Skeletal muscle tissue (tissue), 4 donors: ENCODE data around the gene CDC25B. TPM values are rescaled to one million over a fixed set of nuclear protein-coding genes. Genes with fewer than 3 reads are reported as not detected.

Source experiments
- H3K27ac ChIP-seq: one replicate; pipeline ENCODE4 v1.7.0; 2013; ENCODE audit warnings: mild to moderate bottlenecking, low read depth, low read length, inconsistent platforms
- H3K27me3 ChIP-seq, 3 donors: one replicate each; pipeline ENCODE4 v1.7.0; 2013; ENCODE audit warnings: low read length in 3 of 3; ENCODE audit not compliant: control insufficient read depth in 3 of 3, insufficient read depth in 3 of 3
- H3K36me3 ChIP-seq, 3 donors: one replicate each; pipeline ENCODE4 v1.7.0; 2013; ENCODE audit warnings: low read length in 3 of 3; ENCODE audit not compliant: control insufficient read depth in 3 of 3, insufficient read depth in 3 of 3
- H3K4me1 ChIP-seq, 3 donors: one replicate each; pipeline ENCODE4 v1.7.0; 2013; ENCODE audit warnings: low read length in 3 of 3, mild to moderate bottlenecking in 3 of 3; ENCODE audit not compliant: control insufficient read depth in 3 of 3, insufficient read depth in 3 of 3
- H3K4me3 ChIP-seq, 3 donors: one replicate each; pipeline ENCODE4 v1.7.0; 2013; ENCODE audit warnings: low read length in 3 of 3
- H3K9ac ChIP-seq, 3 donors: one replicate each; pipeline ENCODE4 v1.7.0; 2013; ENCODE audit warnings: low read length in 3 of 3, mild to moderate bottlenecking in 3 of 3, moderate library complexity in 2 of 3, low read depth in 1 of 3
- H3K9me3 ChIP-seq, 3 donors: one replicate each; pipeline ENCODE4 v1.7.0; 2013; ENCODE audit warnings: low read length in 3 of 3; ENCODE audit not compliant: control insufficient read depth in 3 of 3
- total RNA-seq: library from RNA; depleted of rRNA; stranded (reverse); fragments of >200 nt; gene quantifications from one replicate; pipeline ENCODE4 v1.2.3, GENCODE V29; 2014
- donor health status: Osteomylitis.

The CDC25B gene
- total RNA-seq, 1 donor from 2014 or later = 28.7 TPM

DNA sequence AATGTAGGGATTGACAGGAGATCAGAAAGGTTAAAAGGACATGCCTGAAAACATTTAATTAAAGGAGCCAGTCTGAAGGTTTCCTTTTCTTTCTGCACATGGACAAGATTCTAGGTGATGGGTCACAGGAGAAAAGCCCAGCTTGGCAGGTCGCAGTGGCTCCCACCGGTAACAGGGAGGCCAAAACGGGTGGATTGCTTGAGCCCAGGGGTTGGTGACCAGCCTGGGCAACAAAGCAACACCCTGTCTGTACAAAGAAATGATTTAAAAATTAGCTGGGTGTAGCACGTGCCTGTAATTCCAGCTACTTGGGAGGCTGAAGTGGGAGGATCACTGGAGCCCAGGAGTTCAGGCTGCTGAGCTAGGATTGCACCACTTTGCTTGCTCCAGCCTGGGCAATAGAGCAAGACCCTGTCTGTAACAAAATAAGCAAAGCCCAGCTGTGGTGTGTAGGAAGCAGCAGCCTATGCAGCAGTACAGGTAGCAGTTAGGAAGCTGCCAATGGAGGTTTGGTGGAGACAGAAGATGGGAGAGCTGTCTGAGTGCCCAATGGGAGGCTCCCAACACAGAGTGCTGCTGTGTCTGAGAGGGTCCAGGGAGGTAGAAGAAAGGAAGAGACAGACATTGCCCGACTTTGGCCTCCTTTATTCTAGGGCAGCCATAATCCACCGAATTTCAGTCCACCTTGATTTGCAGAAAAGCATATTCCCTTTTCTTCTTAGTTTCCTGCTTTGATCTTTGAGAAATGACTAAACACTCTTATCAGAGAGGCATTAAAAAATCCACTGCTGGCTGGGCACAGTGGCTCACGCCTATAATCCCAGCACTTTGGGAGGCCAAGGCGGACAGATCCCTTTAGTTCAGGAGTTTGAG, 17.1 kb downstream of the CDC25B start:
- H3K27me3 ChIP-seq = no peaks in the 10 kb centered on the region
- H3K36me3 ChIP-seq = no peaks in the 10 kb centered on the region
- H3K27ac ChIP-seq = peak overlapping the region; percentile 83
- H3K9ac ChIP-seq = peak overlapping the region in 1 of 3 donors; percentile 57
- peaks cover 15 to 28% (median 26%) of the 10 kb centered on the region in 3 donors for H3K4me1 ChIP-seq
- H3K9me3 ChIP-seq = no peaks in the 10 kb centered on the region
- H3K4me3 ChIP-seq = no peak overlapping the region

DNA sequence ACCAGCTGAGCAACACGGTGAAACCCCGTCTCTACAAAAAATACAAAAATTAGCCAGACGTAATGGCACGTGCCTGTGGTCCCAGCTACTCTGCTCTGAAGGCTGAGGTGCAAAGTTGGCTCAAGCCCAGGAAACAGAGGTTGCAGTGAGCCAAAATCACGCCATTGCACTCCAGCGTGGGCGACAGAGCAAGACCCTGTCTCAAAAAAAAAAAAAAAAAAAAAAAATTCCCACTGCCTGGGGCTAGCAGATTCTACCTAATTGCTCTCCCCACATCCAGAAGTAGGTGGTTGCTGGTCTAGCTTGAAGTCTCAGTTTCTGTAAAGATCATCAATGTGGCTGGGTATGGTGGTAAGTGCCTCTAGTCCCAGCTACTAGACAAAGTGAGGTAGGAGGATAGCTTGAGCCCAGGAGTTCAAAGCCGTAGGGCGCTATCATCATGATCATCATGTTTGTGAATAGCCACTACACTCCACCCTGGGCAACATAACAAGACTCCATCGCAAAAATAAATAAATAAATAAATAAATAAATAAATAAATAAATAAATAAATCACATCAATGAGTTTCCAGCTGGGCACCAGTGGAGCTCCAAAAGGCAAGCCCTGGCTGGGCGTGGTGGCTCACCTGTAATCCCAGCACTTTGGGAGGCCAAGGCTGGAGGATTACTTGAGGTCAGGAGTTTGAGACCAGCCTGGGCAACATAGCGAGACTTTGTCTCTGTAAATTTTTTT, 17.9 kb downstream of the CDC25B start:
- H3K4me1 ChIP-seq = peaks cover 23 to 31% (median 29%) of the 10 kb centered on the region in 3 donors
- no peaks in the 10 kb centered on the region for H3K27me3 ChIP-seq
- H3K4me3 ChIP-seq = no peak overlapping the region
- H3K27ac ChIP-seq = no peak overlapping the region
- no peak overlapping the region for H3K9ac ChIP-seq
- H3K9me3 ChIP-seq = no peaks in the 10 kb centered on the region
- no peaks in the 10 kb centered on the region for H3K36me3 ChIP-seq

DNA sequence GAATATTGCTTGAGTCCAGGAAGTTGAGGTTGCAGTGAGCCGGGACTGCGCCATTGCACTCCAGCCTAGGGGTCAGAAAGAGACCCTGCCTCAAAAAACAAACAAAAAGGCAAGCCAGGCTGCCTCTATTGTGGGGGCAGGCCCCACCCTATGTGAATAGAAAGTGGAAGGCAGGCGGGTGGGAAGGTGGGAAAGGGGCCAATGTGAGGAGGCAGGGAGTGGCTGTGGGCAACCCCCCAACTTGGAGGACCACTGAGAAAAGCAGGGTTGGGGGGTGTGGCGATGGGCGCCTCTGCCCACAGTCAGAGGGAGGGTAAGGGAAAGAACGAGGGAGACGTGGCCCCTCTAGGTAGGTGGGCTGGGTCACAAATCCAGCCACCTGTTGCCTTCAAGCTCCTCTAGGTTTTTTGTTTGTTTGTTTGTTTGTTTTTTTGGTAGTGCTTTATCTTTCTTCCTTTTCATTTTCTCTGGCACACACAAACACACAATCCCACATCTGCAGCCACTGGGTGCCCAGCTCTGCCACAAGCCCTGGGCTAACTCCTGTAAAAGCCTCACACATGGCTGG, 18.9 kb downstream of the CDC25B start:
- Histone ChIP-seq H3K9me3 (no peaks in the 10 kb centered on the region), H3K27ac (no peak overlapping the region), H3K9ac (no peak overlapping the region), H3K4me3 (no peak overlapping the region), H3K27me3 (no peaks in the 10 kb centered on the region), H3K4me1 (peaks cover 32 to 37% (median 36%) of the 10 kb centered on the region in 3 donors), H3K36me3 (no peaks in the 10 kb centered on the region)

DNA sequence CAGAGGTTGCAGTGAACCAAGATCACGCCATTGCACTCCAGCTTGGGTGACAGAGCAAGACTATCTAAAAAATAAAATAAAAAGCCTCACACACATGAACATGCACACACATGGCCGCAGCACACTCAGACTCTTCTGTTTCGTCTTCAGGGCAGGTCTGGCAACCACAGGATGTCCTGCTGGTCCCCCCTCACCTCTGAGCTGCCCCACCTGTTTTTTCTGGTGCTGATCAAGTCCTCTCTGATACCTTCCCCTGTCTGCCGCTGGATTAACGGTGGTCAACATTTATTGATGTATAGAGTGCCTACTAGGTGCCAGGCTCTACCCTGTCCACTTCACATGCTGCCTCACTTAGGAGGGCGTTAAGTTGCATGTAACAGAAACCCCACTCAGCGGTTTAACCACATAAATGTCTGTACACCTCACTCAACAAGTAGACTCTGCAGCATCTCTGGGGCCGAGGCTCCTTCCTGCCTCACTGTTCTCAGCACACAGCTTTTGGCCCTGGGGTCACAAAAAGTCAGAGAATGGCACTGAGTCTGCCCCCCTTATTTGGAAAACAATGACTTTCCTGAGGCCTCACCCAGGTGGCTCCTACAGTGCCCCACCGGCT, 19.7 kb downstream of the CDC25B start:
- Histone ChIP-seq H3K27ac (no peak overlapping the region), H3K9me3 (no peaks in the 10 kb centered on the region), H3K27me3 (no peaks in the 10 kb centered on the region), H3K4me1 (peaks cover 32 to 34% (median 34%) of the 10 kb centered on the region in 3 donors), H3K9ac (no peak overlapping the region), H3K4me3 (no peak overlapping the region), H3K36me3 (no peaks in the 10 kb centered on the region)

DNA sequence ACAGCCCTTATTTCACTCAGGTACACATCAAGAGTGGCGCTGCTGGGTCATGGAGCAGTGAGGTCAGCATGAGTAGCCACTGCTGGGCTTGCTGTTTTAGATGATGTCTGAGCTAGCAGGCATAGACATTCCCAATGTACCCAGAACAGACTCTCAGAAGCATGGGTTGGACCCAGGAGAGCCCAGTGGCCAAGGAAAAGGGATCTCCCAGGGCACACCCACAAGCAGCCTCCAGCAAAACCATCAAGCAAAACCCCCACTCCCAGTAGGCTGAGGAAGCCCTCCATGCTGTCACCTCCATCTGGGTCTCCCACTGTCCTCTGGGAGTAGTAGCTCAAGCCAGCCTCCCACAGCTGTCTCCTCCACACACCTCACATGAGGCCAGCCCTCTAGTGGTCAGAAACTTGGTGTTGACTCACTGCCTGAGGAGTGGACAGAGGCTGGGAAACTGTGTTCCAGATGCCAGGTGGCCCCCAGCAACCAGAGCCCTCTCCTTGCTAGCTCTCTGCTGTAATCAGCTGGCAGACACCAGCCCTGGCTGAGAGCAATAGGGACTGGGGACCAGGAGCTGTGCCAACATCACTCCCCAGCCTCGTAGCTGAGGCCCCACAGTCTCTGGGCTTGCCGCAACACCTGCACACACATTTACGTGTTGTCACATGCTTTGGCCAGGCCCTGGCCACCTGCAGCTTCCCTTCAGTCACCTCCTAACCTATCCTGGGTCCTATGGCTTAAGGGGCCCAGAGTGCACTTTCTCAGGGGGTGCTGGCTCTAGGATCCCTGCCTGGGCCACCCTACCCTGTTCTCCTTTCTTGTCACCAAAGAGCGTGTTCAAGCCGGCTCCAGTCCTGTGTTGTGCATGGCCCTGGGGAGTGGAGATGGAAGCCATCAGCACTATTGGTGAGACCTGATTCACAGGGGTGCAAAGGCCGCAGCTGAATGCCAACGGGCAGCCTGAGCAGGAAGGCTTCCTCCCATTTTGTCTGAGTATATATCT, 22.3 kb downstream of the CDC25B start:
- no peak overlapping the region for H3K4me3 ChIP-seq
- H3K27ac ChIP-seq = peak overlapping the region; percentile 45
- peaks cover 18 to 25% (median 23%) of the 10 kb centered on the region in 3 donors for H3K4me1 ChIP-seq
- no peaks in the 10 kb centered on the region for H3K27me3 ChIP-seq
- H3K36me3 ChIP-seq = peaks cover 14 to 15% (median 14%) of the 10 kb centered on the region in 3 donors
- H3K9me3 ChIP-seq = peaks cover 0 to 3% (median 0%) of the 10 kb centered on the region in 3 donors
- H3K9ac ChIP-seq = peak overlapping the region in 2 of 3 donors; percentile 15 to 62

DNA sequence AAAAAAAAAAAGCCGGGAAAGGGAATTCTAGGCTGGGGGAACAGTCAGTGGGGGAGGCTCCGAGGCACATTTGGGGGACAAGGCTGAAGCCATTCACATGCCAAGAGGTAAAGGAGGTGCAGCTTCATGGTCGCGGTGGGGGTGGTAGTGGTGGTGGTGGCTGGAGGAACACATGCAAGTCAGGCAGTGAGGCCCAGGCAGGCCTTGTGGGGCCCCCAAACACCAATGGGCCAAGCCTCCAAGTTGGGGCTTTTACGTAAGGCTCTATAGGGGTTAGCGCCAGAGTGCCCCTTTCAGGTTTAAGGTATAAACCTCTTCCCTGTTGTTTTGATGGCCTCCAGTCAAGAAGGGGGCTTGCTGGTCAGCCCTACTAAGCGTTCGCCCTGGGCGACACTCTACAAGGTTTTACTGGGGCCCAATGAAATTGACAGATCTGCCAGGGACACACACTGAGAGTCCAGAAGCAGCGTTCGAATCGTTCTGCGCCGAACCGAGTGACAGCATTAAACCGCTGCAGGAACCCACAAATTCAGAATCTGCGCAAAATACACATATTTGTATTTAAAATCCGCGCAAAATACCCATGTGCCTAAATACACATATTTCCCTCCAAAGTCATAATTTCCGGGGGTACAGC, 23.4 kb downstream of the CDC25B start:
- Histone ChIP-seq H3K36me3 (peaks cover 24 to 25% (median 25%) of the 10 kb centered on the region in 3 donors), H3K27ac (peak overlapping the region; percentile 99), H3K9me3 (peaks cover 0 to 3% (median 0%) of the 10 kb centered on the region in 3 donors), H3K27me3 (no peaks in the 10 kb centered on the region), H3K9ac (peak overlapping the region; percentile 91 to 99 (median 94)), H3K4me1 (peaks cover 18 to 25% (median 23%) of the 10 kb centered on the region in 3 donors), H3K4me3 (peak overlapping the region; percentile 65 to 93 (median 88))

DNA sequence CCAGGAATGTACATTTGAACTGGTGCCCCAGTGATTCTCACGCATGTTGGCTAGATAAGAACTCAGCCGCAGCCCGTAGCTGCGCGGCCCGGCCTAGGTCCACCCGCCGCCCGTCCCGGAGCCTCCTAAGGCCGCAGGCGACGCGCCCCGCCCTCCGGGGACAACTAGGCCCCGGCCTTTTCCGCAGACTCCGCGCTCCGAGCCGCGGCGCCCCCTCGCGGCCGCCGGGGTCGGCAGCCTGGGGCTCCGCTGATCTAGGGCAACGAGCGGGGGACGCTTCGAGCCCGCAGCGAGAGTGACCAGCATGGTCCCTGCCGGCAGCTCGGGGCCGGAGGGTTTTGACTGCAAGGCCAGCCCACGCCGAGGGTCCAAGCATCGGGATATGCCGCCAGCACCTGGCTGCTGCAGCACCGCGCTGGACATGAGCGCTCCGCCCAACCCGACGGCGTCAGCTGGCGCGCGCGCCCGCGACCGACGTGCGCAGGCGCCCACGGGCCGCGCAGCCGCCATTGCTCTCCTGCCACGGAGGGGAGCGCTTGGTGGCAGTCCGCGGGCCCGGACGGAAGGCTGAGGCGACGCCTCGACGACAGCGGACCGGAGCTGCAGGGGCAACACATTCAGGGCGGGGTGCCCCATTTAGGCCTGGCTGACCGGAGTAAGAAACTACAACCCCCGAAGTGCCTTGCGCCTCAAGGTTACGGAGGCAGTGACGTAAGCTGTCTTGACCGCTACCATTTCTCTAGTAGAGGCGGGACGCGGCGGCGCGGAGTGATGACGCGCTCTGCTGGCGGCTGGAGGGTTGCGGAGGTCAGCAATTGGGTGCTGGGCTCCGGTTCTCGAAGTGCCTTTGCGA, 24.2 kb downstream of the CDC25B start, which contains the start of gene AP5S1:
Gene AP5S1 (plus strand): TSS at position 500 of the 853 bp plus-strand sequence. CDS start 1,571 bp downstream, outside the sequence.
- peaks cover 18 to 25% (median 23%) of the 10 kb centered on the region in 3 donors for H3K4me1 ChIP-seq
- peak within 1 kb of the TSS; percentile 80 to 93 (median 88) for H3K4me3 ChIP-seq
- peak within 1 kb of the TSS; percentile 99 for H3K27ac ChIP-seq
- peak within 1 kb of the TSS; percentile 91 to 99 (median 94) for H3K9ac ChIP-seq
- H3K27me3 ChIP-seq = no peaks in the 10 kb centered on the region
- H3K9me3 ChIP-seq = peaks cover 0 to 3% (median 0%) of the 10 kb centered on the region in 3 donors
- peaks cover 29 to 32% (median 30%) of the 10 kb centered on the region in 3 donors for H3K36me3 ChIP-seq
